Measurements from ENCODE around the gene TRIM4. TPM values are rescaled to one million over a fixed set of nuclear protein-coding genes. Genes with fewer than 3 reads are reported as not detected.
A peak's percentile ranks its signal among the peaks of the same experiment; 100 is the strongest.
"Not testable (repeated sequence)": the region's sequence is repeated elsewhere in the genome, so short reads cannot be mapped to it uniquely, and the experiment has no call there.

Gene TRIM4, protein sequence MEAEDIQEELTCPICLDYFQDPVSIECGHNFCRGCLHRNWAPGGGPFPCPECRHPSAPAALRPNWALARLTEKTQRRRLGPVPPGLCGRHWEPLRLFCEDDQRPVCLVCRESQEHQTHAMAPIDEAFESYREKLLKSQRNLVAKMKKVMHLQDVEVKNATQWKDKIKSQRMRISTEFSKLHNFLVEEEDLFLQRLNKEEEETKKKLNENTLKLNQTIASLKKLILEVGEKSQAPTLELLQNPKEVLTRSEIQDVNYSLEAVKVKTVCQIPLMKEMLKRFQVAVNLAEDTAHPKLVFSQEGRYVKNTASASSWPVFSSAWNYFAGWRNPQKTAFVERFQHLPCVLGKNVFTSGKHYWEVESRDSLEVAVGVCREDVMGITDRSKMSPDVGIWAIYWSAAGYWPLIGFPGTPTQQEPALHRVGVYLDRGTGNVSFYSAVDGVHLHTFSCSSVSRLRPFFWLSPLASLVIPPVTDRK
- 10 to 100 TPM; 68.4 to 70.6 TPM for total RNA-seq
- polyA plus RNA-seq, result 10 to 100 TPM; 22.2 to 32.2 (median 31.0) TPM
- total RNA-seq, result 43.2 to 79.0 (median 55.5) reads per million in 6 experiments

DNA sequence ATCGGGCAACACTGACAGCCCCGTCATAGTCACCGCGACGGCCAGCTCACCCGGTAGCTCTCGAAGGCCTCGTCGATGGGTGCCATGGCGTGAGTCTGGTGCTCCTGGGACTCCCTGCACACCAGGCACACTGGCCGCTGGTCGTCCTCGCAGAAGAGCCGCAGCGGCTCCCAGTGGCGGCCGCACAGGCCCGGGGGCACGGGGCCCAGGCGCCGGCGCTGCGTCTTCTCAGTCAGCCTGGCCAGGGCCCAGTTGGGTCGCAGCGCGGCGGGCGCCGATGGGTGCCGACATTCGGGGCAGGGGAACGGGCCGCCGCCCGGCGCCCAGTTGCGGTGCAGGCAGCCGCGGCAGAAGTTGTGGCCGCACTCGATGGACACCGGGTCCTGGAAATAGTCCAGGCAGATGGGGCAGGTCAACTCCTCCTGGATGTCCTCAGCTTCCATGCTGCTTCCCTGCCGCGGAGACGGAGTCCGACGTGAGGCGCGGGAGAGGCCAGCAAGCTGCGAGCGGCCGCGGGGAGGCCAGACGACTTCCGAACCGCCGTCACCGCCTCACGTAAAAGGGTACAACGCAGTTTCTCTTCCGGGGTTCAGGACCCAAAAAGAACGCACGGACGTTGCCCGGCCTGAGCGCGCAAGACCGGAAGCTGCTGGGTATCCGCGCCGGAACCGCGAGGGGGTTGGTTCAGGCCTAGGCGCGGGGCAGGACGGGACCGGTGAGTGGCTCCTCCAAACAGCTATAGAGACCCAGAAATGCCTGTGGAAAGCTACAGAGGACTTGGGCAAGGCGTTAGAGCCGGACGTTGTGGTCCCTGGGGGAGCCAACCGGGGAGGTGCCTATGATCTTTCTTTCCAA is at the start of gene TRIM4:
TRIM4 (minus strand) TSS at position 572 of the 855 bp plus-strand sequence; CDS start at position 443, 129 bp downstream.
- ATAC-seq, result peak; percentile 97 to 98
- Mint-ChIP-seq H3K36me3 (peaks cover 0 to 34% (median 0%) of the 10 kb centered on the region in 3 donors), H3K27me3 (no peaks in the 10 kb centered on the region), H3K4me1 (peaks cover 37 to 63% (median 54%) of the 10 kb centered on the region in 4 donors), H3K9me3 (no peaks in the 10 kb centered on the region), H3K27ac (peak within 1 kb of the TSS; percentile 96 to 99 (median 98)), H3K4me3 (peak within 1 kb of the TSS; percentile 89 to 98 (median 94))
- POLR2A ChIA-PET, result interaction anchor here (0.5 to 4.7 kb wide), 32 partner anchors 9 to 525 kb away, joined by 3 to 50 read pairs (median 5); partner anchors contain the start of genes AP4M1, COPS6, GJC3 and MBLAC1
- DNase-seq, result peak; percentile 76 to 94 (median 87)

DNA sequence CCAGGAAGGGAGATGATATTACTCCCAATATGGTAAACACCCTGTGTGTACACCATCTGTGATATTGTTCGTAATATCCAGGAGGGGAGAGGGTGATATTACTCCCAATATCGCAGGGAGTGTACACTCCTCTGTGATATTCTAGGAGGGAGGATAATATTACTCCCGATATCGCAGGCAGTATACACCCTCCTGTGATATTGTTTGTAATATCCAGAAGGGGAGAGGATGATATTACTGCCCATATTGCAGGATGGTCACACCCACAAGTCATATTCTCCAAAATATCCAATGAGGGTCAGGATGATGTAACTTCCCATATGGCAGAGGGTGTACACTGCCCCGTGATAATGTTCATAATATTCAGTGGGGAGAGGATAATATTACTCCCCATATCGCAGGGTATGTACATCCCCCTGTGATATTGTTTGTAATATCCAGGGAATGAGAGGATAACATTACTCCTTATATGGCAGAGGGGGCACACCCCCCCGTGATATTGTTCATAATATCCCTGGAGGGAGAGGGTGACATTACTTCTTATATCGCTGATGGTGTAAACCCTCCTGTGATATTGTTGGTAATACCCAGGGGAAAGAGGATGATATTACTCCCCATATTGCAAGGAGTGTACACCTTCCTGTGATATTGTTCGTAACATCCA is 39.4 kb upstream of the TRIM4 start:
- no peaks in the 10 kb centered on the region for H3K9me3 Mint-ChIP-seq
- H3K36me3 Mint-ChIP-seq, result no peaks in the 10 kb centered on the region
- H3K4me3 Mint-ChIP-seq, result no peak overlapping the region
- ATAC-seq, result no peak
- DNase-seq, result no peak
- peaks cover 29 to 54% (median 45%) of the 10 kb centered on the region in 5 donors for H3K27me3 Mint-ChIP-seq
- POLR2A ChIA-PET, result no interaction called here
- H3K4me1 Mint-ChIP-seq, result no peaks in the 10 kb centered on the region
- H3K27ac Mint-ChIP-seq, result no peak overlapping the region

DNA sequence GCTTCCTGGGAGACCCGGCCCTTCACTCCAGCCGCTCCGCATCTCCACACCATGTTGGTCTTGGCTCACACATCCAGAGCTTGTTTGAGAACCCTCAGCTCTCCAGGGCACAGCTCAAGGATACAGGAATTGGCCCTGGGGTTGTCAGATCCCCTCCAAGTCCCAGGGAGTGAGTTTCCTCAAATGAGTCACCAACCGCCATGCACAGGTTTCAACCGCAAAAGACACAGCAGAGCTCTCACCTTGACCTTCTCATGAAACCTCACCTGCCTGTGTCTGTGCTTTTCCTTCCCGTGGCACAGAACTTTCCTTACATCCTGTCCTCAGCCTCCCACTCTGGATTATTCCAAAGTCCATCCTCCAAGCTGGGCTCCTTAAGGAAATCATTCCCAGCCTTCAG is 35.9 kb upstream of the TRIM4 start:
- Mint-ChIP-seq H3K9me3 (peaks cover 0 to 7% (median 3%) of the 10 kb centered on the region in 9 donors), H3K27me3 (peaks cover 10 to 23% (median 18%) of the 10 kb centered on the region in 5 donors), H3K36me3 (no peaks in the 10 kb centered on the region)

DNA sequence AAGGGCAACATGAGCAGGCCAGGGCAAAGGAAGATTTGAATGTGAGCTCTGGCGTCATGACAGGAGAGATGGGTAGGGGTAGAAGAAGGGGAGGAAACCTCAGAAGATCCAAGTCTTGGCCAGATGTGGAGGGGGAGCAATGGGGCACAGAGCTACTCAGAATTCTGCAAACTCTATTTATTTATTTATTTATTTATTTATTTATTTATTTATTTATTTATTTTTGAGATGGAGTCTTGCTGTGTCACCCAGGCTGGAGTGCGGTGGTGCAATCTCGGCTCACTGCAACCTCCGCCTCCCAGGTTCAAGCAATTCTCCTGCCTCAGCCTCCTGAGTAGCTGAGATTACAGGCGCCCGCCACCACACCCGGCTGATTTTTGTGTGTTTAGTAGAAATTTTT is 35.3 kb upstream of the TRIM4 start:
- POLR2A ChIA-PET, DNase-seq, H3K4me3 Mint-ChIP-seq, ATAC-seq, H3K4me1 Mint-ChIP-seq, H3K36me3 Mint-ChIP-seq, H3K27ac Mint-ChIP-seq: not testable (repeated sequence)
- Mint-ChIP-seq H3K9me3 (peaks cover 0 to 12% (median 3%) of the 10 kb centered on the region in 9 donors), H3K27me3 (peaks cover 8 to 23% (median 13%) of the 10 kb centered on the region in 5 donors)

More for the DNA sequence above, 35.9 kb upstream of the TRIM4 start:
- POLR2A ChIA-PET, result no interaction called here
- no peak for ATAC-seq
- Mint-ChIP-seq H3K4me1 (no peaks in the 10 kb centered on the region), H3K27ac (peak overlapping the region in 1 of 10 donors; percentile 84), H3K4me3 (no peak overlapping the region)
- no peak for DNase-seq

DNA sequence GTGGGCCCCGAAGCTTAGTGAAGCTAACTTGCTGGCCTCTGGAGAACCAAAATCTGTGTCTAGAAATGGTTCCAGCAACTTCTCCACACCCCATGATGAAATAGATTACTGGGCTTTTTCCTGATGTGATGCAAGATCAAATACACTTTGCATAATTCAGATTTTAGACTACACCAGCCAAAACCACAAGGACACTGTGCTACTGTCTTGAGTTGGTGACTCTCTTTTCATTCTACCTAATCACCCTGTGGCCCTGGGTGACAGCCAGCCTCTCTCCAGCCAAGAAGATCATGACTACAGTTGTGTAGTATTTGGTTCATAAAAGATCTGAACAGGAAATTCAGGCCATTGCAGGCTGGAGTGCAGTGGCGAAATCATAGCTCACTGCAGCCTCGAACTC is 34.3 kb upstream of the TRIM4 start:
- DNase-seq (no peak), ATAC-seq (no peak)
- H3K9me3 Mint-ChIP-seq, result peaks cover 0 to 12% (median 3%) of the 10 kb centered on the region in 9 donors
- POLR2A ChIA-PET, result interaction anchor here (0.6 kb wide), 1 partner anchor 1980 kb away, joined by 3 read pairs; no protein-coding TSS in a partner anchor
- no peaks in the 10 kb centered on the region for H3K36me3 Mint-ChIP-seq
- H3K27ac Mint-ChIP-seq, result no peak overlapping the region
- peaks cover 2 to 15% (median 8%) of the 10 kb centered on the region in 5 donors for H3K27me3 Mint-ChIP-seq
- H3K4me3 Mint-ChIP-seq, result no peak overlapping the region
- H3K4me1 Mint-ChIP-seq, result no peaks in the 10 kb centered on the region

DNA sequence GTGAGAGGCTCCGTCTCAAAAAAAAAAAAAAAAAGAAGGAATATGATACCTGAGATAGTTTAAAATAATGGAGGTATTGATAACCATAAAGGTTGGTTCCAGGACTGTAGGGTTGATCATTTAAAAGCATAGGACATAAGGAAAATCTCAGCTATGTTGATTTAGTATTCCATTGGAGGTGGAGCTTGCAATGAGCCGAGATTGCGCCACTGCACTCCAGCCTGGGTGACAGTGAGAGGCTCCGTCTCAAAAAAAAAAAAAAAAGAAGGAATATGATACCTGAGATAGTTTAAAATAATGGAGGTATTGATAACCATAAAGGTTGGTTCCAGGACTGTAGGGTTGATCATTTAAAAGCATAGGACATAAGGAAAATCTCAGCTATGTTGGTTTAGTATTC is 33.3 kb upstream of the TRIM4 start:
- not testable (repeated sequence) for DNase-seq, ATAC-seq, H3K36me3 Mint-ChIP-seq, H3K27ac Mint-ChIP-seq, H3K4me3 Mint-ChIP-seq, H3K4me1 Mint-ChIP-seq
- peaks cover 5 to 15% (median 9%) of the 10 kb centered on the region in 5 donors for H3K27me3 Mint-ChIP-seq
- POLR2A ChIA-PET, result interaction anchor here (0.7 kb wide), 1 partner anchor 256 kb away, joined by 4 read pairs; no protein-coding TSS in a partner anchor
- peaks cover 0 to 12% (median 3%) of the 10 kb centered on the region in 9 donors for H3K9me3 Mint-ChIP-seq

DNA sequence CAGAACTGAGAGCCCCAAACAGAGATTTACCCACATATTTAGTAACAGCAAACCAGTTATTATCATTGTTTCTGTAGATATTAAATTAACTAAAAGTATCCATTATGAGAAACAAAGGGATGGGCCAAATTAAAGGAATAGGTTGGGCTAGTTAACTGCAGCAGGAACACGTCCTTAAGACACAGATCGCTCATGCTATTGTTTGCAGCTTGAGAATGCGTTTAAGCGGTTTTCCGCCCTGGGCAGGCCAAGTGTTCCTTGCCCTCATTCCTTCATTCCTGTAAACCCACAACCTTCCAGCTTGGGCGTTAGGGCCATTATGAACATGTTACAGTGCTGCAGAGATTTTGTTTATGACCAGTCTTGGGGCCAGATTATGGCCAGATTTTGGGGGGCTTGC is 31.5 kb upstream of the TRIM4 start:
- not testable (repeated sequence) for H3K27ac Mint-ChIP-seq, H3K36me3 Mint-ChIP-seq, H3K4me3 Mint-ChIP-seq, ATAC-seq, H3K4me1 Mint-ChIP-seq, DNase-seq
- peaks cover 0 to 12% (median 3%) of the 10 kb centered on the region in 9 donors for H3K9me3 Mint-ChIP-seq
- POLR2A ChIA-PET, result interaction anchor here (0.8 to 1.2 kb wide), 2 partner anchors 22 to 32 kb away, joined by 3 to 5 read pairs; partner anchors contain the start of gene GJC3
- peaks cover 5 to 16% (median 10%) of the 10 kb centered on the region in 5 donors for H3K27me3 Mint-ChIP-seq

DNA sequence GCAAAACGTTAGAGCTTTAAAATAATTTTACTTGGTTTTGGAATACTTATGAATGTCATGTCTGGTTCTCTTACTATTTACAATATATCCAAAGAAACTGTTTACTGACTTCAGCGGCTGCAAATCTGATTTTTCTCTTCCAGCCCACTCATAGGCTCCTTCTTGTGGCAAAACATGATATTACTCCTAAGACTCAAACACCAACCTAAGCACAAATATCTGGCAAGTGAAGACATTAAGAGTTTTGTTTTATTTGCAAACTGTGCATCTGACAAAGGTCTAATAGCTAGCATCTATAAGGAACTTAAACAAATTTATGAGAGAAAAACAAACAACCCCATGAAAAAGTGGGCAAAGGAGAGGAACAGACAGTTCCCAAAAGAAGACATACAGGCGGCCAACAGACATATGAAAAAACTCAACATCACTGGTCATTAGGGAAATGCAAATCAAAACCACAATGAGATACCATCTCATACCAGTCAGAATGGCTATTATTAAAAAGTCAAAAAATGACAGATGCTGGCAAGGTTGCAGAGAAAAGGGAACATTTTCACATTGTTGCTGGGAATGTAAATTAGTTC is 30.4 kb upstream of the TRIM4 start:
- peak in 3 of 10 donors; percentile 17 to 35 (median 28) for DNase-seq
- peaks cover 0 to 1% (median 1%) of the 10 kb centered on the region in 4 donors for H3K4me1 Mint-ChIP-seq
- POLR2A ChIA-PET, result interaction anchor here (0.6 to 1.3 kb wide), 4 partner anchors 9 to 31 kb away, joined by 3 to 5 read pairs (median 4); partner anchors contain the start of gene GJC3
- peaks cover 4 to 16% (median 7%) of the 10 kb centered on the region in 5 donors for H3K27me3 Mint-ChIP-seq
- no peak for ATAC-seq
- H3K4me3 Mint-ChIP-seq, result no peak overlapping the region
- no peaks in the 10 kb centered on the region for H3K36me3 Mint-ChIP-seq
- peaks cover 0 to 12% (median 3%) of the 10 kb centered on the region in 9 donors for H3K9me3 Mint-ChIP-seq
- no peak overlapping the region for H3K27ac Mint-ChIP-seq

DNA sequence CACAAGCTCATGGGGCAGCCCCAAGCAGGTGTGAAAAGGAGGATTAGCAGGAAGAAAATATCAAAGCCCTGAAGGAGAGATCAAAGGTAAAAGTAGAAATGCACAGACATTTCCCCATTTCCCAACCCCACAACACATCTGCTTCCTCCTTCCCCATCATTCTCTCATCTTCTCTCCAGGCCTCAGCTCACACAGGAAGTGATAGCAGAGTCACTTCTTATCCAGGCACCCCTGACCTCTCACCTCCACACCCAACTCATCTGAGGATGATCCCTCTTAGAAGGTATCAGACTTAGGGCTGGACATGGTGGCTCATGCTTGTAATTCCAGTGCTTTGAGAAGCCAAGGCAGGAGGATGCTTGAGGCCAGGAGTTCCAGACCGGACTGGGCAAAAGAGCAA is 28.3 kb upstream of the TRIM4 start:
- no peaks in the 10 kb centered on the region for H3K36me3 Mint-ChIP-seq
- no peak for DNase-seq
- peaks cover 0 to 12% (median 3%) of the 10 kb centered on the region in 9 donors for H3K9me3 Mint-ChIP-seq
- H3K27ac Mint-ChIP-seq, result no peak overlapping the region
- no peak overlapping the region for H3K4me3 Mint-ChIP-seq
- peaks cover 2 to 16% (median 7%) of the 10 kb centered on the region in 5 donors for H3K27me3 Mint-ChIP-seq
- POLR2A ChIA-PET, result interaction anchor here (1.1 kb wide), 1 partner anchor 28 kb away, joined by 3 read pairs; the partner anchor contains the start of gene TRIM4
- ATAC-seq, result no peak
- H3K4me1 Mint-ChIP-seq, result peaks cover 4 to 16% (median 13%) of the 10 kb centered on the region in 4 donors

DNA sequence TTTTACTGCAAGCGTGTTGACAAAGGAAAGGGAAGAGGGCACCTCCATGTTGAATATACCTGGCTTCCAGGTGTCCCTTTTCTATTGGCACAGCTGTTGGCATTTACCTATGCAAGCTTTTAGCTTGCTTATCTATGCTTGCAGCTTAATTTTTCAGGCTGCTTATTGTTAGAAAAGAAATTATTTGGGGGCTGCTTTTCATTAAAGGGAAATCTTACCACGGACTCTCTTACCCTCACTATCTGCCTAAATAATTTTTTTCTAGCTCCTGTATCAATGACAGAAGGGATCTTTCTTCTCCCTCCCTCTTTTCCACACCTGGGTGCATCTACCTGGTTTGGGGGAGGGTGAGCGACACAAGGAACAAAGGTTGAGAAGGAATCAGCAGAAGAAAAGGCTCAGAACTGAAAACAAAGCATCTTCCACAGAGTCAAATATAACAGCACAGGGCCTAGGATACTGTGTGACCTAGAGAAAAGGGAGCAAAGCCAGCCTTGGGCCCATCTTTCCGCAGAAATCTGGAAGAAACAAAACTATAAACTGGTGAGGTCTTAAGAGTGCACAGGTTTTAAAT is 25.3 kb upstream of the TRIM4 start:
- DNase-seq (no peak), ATAC-seq (no peak)
- Mint-ChIP-seq H3K27ac (peak overlapping the region in 3 of 10 donors; percentile 37 to 86 (median 74)), H3K4me3 (peak overlapping the region in 8 of 10 donors; percentile 65 to 87 (median 73)), H3K27me3 (peaks cover 7 to 26% (median 10%) of the 10 kb centered on the region in 5 donors), H3K36me3 (no peaks in the 10 kb centered on the region), H3K9me3 (peaks cover 0 to 2% (median 0%) of the 10 kb centered on the region in 9 donors), H3K4me1 (peaks cover 4 to 16% (median 13%) of the 10 kb centered on the region in 4 donors)
- POLR2A ChIA-PET, result interaction anchor here (1.5 to 2.2 kb wide), 2 partner anchors 15 to 25 kb away, joined by 7 to 12 read pairs; partner anchors contain the start of genes GJC3 and TRIM4
